Measurements from ENCODE around the gene RCOR1.
"Not testable (repeated sequence)": the region's sequence is repeated elsewhere in the genome, so short reads cannot be mapped to it uniquely, and the experiment has no call there.

The RCOR1 gene

DNA sequence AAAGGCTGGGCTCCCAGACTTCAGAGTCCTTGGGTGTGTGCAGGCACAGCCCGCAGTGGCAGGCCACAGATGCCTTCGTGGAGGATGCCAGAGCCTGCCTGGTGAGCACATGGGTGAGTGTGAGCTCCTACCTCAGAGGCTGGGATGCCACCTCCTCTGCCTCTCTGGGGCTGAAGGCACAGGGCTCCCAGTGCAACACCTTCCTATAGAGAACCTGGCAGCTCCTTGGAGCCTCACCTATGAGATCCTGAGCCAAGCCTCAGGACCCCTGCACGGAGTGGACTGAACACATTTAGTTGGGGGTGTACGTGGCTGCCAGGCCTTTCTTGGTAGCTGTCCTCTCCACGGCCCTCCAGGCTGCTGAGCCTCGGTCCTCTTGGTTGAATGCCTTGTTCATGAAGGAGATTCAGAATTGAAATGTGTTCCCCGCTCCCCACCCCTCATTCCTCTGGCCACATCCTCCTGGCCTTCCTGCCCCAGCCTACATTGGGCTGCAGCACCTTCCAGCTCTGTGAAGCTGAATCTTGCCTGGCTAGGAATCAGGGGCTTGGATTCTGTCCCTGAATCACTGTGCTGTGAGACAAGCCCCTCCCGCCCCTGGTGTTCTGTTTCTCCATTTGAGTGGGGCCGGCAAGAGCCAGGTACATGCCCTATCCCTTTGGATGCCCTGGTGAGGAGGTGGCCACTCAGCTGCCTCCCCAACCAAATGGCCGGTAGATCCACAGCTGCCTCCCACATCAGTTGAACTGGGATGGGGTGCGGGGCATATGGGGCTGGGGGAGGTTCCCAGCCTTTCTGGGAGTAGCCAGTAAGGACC lies 146.1 kb downstream of the RCOR1 start:
- in situ Hi-C loops (cut with HindIII; ENCODE audit: low sequenced_read_pairs) = no loop called here

DNA sequence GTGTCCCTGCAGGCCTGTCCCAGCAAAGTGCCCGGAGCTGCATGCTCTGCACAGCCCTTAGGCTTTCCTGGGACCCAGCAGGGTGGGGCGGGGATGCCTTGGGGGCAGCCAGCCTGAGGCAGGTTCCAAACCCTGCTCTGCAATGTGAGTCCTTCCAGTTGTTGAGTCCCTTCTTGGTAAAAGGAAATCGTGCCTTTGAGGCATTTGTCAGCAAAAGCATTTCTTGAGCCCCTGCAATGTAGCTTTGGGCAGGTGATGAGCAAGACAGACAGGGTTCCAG lies 146.7 kb downstream of the RCOR1 start:
- in situ Hi-C loops (cut with HindIII; ENCODE audit: low sequenced_read_pairs) = no loop called here

DNA sequence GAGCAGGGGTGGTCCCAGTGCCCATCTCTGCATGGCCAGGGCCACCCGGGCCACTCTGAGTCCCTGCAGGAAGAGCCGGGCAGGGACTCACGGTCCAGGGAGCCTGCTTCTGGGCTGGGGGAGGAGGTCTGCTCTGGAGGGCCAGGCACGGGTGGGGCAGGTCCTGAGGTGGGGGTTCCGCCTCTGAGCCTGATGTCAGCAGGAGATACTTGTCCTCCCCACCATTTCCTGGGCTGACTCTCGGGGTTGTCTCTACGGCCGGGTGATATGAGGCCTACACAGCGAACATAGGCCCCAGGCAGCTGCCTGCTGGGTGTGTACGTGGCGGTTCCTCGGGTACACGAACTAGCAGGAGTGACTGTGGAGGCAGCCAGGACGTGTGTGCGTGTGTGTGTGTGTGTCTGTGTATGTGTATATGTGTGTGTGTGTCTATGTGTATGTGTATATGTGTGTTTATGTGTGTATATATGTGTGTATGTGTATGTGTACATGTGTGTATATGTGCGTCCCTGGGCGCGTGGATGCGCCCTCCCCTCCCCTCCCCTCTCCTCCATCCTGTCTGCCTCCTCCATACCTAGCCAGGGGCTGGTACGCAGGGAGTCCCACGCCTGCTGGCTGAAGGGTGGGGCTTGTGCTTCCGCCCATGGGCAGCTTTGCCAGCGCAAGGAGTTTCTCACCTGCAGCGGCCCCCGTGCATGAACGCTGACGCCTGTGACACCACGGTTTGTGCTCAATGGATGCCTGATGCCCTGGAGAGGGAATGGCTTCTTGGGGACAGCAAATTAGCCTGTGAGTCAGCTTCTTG lies 154.4 kb downstream of the RCOR1 start:
- in situ Hi-C loops (cut with HindIII; ENCODE audit: low sequenced_read_pairs) = no loop called here

DNA sequence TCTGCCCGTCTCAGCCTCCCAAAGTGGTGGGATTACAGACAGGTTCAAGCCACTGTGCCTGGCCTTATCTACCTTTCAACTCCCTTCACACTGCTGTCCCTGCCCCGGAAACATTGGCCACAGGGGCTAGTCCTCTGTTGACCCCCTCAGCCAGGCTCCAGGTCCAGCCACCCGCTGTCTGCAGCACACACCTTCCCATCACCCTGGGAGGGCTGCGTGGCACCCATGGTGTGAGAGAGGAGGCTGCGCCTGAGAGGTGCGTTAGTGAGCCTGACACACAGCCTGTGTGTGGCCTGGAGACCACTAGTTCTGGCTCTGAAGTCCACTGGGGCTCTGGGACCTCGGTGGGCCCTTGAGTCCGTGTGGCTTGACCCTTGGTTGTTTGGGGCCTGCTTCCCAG lies 156.4 kb downstream of the RCOR1 start:
- in situ Hi-C loops (cut with HindIII; ENCODE audit: low sequenced_read_pairs) = no loop called here

DNA sequence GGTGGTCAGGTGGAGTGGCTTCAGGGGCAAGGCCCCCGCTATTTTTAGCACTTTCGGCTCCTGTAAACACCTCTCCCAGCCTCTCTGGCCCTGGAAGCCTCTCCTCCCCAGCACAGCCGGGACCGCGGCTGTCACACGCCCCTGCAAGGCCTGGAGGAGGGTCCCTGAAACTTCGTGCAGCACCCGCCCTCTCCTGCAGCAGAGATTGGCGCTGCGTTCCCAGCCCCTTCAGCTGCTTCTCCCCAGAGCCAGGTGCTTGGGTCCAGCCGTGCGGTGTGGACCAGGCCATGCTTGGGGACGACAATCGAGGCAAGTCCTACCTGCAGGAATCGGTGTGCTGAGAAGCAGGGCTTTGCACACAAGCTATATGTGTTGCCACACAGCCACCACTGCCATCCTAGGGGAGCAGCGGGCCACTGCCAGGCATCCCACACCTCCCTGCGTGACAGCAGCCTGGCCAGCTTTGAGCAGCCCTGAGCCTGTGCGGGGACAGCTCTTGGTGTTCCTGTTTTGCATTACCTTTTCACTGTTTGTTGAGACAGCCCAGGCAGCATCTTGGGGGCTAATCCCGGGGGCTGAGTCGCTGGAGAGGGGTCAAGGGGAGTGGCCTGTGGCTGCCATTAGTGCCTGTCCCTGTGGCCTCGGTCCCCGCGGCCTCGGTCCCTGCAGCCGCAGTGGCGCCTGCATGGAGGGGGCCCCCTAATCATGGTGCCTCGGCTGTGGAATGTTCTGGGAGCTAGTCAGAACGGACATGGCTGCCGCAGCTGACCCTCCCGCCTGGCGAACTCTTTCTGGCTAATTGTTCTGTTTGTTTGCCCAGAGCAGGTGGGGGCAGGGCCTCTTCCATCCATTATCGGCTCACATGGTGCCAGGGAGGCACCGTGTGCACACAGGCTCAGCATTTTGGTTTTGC lies 157.2 kb downstream of the RCOR1 start:
- in situ Hi-C loops (cut with HindIII; ENCODE audit: low sequenced_read_pairs) = no loop called here

DNA sequence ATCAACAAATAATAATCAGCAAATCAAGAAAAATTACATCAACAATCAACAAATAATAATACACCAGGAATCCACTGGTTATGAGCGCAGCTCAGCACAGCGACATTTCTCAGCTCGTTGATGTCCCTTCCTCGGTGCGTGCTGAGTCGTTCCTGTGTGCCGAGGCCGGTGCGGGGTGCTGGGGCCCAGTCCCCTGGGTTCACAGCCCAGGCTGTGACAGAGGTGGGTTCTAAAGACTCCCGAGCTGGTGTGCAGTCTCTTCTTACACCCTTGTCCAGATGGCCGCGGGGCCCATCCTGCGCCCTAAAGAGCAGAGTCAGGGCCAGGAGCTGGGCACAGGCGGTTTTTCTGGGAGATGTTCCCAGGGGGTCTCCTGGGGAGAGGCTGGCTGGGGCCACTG lies 157.9 kb downstream of the RCOR1 start:
- in situ Hi-C loops (cut with HindIII; ENCODE audit: low sequenced_read_pairs) = no loop called here

DNA sequence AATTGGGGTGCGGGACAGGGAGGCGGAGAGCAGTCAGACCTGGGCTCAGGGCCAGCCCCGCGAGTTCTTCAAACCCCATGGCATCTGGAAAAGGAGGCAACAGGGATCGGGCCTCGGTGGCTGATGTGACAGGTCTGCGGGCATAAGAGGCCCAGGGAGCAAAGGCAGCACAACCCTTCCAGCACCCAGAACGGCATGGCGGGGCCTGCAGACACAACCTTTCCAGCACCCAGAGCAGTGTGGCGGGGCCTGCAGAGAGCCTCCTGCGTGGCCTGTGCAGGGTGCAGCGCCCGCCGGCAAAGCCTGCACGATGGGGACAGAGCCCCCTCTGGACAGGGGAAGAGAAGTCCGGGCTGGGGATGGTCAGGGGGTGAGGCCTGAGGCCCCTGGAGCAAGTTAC lies 158.6 kb downstream of the RCOR1 start:
- in situ Hi-C loops (cut with HindIII; ENCODE audit: low sequenced_read_pairs) = no loop called here

DNA sequence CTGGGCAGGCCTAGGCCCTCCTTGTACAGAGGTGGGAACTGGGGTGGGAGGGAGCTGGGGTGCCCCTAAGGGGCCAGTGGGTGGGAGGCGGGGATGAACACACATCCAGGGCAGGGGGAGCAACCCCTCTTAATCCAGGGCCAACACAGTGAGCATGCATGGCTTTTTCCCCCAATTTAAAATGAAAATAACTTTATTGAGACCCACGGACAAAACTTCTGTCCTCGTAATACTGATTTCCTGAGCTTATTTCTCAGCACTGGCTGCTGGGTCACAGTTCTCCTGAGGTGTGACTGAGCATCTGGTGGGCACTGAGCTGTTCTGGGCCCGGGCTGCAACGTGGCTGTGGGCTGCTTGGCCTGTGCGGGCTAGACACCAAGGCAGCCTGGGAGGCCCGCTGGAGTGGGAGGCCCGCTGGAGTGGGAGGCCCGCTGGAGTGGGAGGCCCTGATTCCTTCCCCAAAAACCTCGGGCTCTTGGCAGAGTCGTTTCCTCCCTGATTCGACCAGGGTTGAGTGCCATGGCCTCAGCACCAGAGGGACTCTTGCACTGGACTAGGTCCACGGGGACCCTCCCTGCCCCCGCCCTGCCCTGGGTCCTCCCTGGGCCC lies 159.9 kb downstream of the RCOR1 start:
- in situ Hi-C loops (cut with HindIII; ENCODE audit: low sequenced_read_pairs) = no loop called here

DNA sequence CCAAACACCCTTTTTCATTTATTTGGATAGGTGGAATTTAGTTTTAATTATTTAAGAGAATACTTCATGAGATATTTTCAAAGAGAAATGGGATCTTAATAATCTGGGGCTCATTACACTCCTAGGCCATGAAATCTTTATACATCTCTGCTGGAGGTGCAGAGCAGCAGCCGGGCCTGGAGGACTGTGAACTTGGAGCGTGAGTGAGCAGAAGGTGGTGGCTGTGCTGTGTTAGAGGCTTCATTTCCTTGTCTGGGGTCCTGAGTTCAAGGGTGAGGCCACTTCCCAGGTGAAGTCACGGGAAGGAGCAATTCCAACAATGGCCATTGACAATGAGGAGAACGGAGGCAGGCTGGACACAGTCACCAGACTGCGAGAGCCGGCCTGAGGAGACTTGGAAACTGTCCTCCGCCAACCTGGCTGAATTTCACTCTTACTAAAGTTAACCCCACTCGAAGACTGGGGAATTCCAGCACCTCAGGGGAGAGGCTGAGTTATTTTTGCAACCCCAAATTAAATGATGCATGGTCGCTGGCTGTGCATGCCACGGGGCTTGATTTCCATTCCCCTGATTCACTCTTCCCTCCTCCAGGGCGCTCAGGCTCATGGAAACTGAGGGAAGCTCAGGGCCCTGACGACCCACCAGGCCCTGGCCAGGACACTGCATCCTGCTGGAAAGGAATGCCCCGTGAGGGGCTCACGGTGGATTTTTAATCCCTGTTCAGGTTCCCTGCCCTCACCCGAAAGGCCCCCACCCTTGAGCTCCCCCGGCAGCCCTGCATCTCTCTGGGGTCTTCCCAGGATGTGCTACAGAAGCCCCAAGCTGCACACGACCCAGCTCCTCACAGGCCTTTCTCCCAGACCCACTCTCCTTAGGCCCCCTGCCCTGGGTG lies 162.2 kb downstream of the RCOR1 start:
- in situ Hi-C loops (cut with HindIII; ENCODE audit: low sequenced_read_pairs) = no loop called here

DNA sequence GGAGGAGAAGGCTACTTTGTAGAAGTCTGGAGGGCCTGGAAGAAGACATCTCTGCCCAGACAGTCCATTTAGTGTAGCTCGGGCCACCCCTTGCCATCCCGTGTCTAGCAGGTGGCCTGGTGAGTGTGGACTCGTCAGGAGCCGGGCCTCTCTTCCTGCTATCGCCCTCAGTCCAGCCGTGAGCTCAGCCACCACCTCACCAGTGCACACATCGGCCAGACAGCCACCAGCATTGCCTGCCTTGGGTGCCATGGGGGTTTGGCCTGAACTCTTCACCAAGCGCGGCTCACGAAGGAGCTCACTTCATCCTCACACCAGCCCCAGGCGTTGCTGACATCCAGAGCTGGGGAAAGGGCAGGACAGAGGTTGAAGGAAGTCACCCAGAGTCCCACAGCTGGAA lies 165.2 kb downstream of the RCOR1 start:
- in situ Hi-C loops (cut with HindIII; ENCODE audit: low sequenced_read_pairs) = no loop called here

DNA sequence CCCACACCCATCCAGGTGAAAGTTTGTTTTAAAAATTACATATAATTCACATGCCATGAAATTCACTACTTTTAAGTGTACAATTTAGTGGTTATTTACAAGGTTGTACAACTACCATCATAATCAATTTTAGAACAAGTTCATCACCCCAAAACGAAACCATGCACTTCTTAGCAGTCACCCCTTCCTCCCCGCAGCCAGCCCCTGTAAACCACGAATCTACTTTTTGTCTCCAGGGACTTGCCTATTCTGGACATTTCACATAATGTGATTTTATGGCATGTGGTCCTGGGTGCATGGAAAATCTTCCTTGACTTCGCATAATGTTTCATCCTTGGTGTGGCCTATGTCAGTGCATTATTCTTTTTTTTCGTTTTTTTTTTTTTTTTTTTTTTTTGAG lies 165.6 kb downstream of the RCOR1 start:
- in situ Hi-C loops (cut with HindIII; ENCODE audit: low sequenced_read_pairs) = no loop called here

DNA sequence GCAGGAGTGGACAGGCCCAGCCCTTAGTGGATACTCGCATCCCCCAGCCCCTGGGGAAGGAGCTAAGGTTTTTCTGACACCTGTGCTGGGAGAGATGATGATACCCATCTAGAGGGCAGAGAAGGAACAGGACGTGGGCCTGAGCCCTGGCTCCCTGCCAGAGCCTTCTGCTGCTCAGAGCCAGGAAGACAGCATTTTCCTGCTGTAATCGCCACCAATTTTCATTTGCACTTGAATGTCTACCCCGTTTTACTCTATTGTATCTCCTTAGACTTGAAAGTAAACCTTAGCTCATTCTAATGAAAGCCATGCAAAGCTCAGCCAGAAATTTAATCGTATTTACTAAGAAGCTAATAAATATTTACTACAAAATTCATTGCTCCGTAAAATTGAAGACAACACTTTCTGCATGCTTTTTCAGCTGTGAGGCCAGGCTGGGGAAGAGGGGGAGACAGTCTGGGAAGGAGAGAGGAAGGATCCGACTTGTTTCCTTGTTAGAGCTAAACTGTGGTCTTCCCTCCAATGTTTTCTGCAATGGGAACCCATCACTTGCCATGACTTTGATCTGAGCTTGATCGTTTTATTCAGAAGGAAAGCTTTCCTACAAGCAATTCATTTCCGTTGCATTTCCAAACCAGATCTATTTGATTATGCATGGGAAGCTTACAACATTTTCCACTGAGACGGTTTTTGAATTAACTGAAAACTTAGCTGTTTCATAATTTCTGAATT lies 167.2 kb downstream of the RCOR1 start:
- in situ Hi-C loops (cut with HindIII; ENCODE audit: low sequenced_read_pairs) = no loop called here

DNA sequence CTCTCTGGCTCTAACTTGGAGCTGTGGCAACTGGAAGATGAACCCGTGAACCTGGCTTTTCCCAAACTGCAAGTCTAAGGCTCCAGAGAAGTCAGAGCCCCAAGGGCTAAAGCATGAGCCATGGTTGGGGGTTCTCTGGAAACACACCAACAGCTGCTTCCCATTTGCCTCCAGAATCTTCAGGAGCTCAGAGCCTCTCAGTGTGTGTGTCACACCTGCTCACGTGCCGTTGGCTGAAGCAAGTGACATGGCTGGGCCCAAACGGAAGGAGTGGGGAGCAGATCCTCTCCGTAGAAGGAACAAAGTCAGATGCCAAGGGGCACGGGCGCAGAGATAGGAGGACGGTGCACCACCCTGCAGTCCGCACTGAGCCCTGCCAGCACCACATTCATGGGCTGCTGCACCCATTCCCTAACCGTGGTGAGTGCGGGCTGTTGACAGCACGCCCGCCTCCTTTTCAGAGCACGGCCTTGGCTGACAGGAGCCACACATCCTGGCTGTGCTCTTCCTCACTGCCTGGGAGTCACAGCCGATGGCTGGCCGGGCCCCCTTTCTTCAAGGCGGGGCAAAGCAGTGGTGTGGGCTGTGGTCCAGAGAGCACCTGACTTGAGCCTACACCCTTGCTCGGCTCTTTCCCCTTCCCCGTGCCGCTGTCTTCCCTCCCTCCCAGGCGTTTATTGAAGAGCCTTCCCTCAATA lies 168.2 kb downstream of the RCOR1 start:
- in situ Hi-C loops (cut with HindIII; ENCODE audit: low sequenced_read_pairs) = no loop called here

DNA sequence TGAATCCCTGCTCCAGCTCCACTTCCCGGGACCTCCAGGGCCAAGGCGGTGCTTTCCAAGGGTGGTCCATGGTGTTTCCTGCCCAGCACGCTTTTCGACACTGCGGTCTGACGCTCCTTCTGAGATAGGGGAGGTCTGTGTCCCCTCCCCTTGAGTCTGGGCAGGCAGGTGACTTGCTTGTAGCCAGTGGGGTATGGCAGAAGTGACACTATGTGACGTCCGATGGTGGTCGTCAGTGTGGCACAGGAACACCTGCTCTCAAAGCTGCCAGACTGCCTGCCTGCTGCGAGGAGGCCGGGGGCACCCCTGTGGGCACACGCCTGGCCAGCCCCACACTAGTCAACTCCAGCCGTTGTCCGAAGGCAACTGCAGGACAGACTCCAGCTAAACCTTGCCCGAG lies 168.8 kb downstream of the RCOR1 start:
- in situ Hi-C loops (cut with HindIII; ENCODE audit: low sequenced_read_pairs) = no loop called here

DNA sequence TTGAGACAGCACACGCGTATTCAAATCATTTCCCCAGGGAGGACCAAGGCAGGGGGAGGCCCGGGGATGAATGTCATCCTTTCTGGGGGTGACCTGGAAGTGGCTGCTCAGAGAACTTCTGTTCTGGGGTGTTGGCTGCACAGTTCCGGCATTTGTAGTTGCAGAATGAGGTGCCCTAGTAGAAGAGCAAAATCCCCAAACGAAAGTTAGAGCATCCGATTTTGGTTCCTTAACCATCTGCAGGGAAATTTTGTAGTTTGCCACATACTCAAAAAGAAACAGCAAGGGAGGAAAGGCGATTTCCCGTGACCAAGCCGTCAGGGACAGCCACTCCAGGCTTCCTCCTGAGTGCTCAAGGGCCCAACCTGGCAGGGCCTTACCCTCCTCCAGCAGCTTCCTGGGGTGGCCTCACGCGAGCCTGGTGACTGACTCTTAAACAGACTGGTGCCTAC lies 171.8 kb downstream of the RCOR1 start:
- in situ Hi-C loops (cut with HindIII; ENCODE audit: low sequenced_read_pairs) = no loop called here

DNA sequence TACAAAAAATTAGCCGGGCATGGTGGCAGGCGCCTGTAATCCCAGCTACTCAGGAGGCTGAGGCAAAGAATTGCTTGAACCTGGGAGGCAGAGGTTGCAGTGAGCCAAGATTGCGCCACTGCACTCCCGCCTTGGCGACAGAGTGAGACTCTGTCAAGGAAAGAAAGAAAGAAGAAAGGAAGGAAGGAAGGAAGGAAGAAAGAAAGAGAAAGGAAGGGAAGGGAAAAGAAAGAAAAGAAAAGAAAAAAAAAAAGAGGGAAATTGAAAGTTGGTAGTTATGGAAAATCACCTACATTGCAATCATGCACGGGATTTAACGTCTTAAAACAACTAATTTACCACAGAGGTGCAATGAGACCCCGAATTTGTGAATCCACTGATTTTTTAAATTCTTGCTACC lies 173.3 kb downstream of the RCOR1 start:
- in situ Hi-C loops (cut with HindIII; ENCODE audit: low sequenced_read_pairs) = not testable (repeated sequence)

DNA sequence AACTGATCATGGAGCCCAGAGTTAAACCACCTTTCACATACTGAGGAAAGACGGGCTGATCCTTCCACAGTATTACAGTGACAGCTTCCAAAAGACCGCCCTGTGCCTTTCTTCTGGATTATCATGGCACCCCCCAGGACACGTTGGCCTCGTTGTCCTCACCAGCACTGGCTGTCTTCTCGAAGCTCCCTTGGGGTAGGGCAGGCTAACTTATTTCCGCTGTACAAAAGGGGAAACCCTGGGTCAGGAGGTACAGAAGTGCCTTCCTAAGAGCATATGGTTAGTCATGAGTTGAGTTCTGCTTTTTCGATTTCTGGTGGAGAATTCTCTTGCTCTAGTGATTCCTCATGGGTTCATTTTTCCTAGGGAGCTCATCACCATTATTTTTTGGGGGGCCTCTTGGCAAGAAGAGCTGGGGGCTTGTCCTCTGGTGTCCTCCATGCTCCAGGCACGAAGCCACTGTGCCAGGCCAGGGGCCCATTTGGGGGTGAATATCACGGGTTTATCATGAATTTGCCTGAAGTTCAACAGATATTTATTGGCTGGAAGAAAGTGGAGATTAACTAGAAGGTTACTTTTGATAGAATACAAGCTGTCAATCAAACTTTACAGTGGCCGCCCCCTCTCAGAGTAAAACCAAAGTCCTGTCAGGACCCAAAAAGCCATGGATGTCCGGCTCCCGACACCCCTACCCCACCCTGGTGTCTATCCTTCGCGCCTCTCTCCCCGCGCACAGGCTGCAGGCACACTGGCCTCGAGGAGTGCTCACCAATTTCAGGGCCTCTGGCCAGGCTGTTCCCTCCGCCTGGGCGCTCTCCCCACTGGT lies 176.0 kb downstream of the RCOR1 start:
- in situ Hi-C loops (cut with HindIII; ENCODE audit: low sequenced_read_pairs) = no loop called here

DNA sequence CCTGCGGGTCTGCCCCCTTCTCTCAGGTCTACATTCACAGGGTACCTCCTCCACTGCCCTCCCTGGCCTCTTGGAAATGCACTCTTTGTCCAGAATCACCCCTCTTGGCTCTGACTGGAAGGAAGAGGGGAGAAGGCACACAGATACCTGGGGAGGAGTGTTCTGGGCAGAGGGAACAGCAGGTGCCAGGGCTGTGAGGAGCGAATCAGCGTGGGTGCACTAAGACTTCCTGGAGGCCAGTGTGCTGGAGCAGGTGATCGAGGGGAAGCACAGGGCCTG lies 176.5 kb downstream of the RCOR1 start:
- in situ Hi-C loops (cut with HindIII; ENCODE audit: low sequenced_read_pairs) = no loop called here

Measured in endothelial cell of hepatic sinusoid (primary cell).